Measurements from ENCODE around the gene DISP1.
"Not testable (repeated sequence)": the region's sequence is repeated elsewhere in the genome, so short reads cannot be mapped to it uniquely, and the experiment has no call there.

The DISP1 gene

DNA sequence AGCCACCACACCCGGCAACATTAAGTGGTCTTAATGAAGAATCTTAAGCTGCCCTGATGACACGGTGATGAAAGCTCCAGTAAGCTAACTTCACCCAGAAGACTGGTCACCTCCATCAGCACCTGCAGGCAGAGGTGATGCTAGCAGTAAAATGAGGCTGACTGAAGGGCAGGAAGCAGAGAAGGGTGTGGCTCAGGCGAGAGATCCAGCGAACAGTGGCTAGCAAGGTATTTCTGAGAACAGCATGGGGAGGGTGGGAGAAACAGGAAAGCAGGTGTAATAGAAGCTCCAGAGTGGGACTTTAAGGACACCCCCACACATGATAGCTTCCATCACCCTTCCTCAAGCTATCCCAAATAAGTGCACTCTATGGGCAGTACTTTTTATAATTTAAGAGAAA is 15.9 kb upstream of the DISP1 start:
- no peak for DNase-seq

DNA sequence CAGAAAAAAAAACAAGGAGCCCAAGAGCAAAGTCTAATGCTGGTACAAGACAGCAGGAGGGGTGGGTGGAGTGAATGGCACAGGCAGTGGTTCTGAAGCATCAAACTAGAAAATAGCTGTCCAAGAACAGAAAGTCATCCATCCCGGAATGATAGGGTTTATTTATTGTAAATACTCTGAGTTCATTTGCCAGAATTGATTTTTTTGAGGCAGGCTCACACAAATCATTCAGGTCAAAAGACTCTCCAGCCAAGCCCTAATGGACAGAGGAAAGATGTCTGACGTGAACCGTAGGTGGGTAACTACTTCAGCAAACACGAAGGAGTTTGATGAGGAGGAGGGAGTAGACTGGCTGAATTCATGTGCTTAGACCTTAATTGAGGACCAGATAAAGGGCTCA is 13.8 kb upstream of the DISP1 start:
- no peak for DNase-seq

DNA sequence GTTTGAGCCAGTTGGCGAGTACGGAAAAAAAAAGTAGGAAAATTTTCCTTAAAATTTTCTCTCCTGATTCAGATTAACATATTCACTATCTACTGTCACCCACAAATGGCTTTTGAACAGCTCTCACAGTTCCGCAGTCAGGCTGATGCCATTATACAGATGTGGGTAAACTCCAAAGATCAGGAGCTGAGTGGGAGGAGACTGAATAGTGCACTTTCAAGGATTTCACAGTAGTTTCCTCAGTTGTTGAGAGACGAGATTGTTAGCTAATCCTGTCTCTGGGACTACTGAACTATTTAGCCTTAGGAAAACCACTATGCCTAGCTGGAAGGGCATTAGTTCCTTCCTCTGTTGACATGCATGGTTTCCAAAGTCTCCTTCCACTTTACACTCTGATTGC is 3.2 kb upstream of the DISP1 start:
- no peak for DNase-seq

DNA sequence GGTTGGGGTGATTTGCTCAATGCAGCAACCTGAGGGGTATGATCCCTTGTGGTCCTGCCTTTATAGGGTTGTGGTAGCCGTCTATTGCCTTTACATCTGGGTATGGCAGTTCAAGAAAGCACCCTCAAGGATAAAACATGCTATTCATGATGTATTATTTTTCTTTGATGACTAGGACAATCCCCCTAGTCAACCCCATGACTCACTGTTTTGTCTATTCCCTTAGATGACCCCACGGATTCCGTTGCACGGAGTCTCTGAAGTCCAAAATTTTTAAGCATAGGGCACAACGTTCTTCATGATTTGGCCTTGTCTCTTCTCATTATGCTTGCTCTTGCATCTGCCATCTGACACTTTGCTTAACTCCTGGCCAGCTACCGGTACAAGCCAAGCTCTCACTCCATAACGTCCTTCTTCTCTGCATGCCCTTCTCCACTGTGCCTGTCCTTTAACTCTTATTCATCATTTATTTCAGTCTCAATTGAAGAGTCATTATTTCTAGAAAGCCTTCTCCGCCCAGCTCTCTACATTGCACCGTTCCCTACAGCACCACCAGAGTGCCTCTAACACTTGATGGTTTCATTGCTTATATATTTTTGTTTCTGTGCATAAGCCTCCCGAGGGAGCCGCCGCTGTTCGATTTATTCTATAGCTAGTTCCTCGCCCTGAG is 838 bp upstream of the DISP1 start:
- DNase-seq: no peak

- DNase-seq: no peak
Observed at GRCh38 chr1:222815440-222815765, 564 bp downstream of the DISP1 start.

DNA sequence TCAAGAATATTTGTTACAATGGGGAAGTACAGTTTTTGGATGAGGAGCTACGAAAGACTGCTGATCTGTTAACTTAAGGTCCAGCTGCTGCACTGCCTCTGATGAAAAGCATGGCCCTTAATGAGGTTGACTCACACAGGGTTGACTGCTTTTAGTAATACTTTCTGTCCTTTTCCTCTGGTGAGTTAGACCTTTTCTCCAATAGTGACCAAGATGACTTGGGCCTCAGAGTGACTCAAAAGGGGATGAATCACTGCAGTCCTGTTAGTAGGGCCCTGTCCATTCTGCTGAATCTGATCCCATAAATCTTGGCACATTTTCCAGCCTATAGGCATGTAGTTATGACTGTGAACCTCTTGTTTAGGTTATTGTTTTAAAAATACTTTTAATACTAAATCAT is 2.7 kb downstream of the DISP1 start:
- DNase-seq: no peak

DNA sequence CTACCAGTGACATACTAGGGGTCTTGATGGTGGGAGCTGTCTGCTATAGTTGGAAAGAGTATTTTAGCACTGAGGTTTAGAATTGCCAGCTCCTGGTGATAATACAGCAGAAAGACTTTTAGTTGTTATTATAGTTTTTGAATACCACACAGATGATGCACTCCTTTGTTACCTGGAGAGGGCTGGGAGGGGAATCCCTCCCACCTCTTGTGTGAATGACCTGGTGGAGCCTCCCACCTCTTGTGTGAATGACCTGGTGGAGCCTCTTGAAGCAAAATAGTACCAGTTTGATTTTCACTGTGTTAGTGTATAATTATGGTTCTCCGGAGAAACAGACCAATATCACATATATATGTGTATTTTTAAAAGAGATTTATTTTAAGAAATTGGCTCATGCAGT is 3.3 kb downstream of the DISP1 start:
- no peak for DNase-seq

DNA sequence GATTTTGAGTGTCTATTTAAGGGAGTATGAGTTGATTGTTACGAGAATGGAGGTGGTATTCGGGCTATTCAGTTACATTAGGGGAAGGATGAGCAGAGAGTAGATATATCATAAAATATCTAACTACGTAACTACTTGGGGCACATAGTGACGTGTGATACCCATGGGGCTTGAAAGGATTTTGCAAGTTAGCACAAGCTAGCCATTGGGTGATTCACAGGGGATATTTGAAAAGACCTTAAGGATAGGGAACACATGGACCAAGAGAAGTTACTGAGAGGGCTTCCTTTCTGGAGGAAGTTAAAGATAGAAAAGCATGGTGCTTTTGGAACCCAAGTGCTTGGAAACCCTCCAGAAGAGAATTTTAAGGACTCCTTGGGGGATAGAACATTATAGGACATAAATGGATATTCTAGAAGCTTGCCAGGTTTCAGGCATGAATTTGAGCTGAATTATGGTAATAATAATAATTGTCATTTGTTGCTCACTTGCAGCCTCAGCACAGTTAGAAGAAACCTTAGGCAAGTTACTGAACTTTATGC is 5.4 kb downstream of the DISP1 start:
- DNase-seq: no peak

DNA sequence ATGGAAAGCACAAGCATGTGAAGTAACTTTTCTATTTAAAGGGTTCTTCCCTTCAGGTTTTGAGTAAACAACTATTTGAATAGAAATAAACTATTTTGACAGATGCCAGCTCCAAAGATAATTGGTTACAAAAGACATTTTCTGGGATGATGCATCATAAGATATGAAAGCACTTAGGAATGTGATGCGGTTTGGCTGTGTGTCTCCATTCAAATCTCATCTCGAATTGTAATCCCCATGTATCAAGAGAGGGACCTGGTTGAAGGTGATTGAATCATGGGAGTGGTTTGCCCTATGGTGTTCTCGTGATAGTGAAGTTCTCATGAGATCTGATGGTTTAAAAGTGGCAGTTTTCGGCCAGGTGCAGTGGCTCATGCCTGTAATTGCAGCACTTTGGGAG is 6.4 kb downstream of the DISP1 start:
- no peak for DNase-seq

- no peak for DNase-seq
Observed at GRCh38 chr1:222823695-222824094, 8.9 kb downstream of the DISP1 start.

DNA sequence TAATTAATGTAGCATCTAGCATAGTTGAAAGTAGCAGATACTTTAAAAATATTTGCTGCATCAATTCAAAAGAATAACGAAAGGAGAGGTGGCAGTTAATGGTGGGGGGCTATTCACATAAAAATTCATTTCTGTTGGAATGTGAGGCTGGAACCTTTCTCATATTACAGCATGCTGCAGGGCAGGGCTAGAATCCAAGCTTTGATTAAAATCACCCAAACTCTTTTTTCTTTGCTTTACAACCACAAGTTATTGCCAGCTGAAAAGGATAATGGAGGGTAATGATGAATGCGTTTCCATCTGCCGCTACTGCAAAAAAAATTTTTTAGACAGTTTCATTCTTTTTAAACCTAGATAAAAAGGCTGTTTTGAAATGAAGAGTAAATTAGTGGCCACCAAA is 9.8 kb downstream of the DISP1 start:
- DNase-seq: no peak

DNA sequence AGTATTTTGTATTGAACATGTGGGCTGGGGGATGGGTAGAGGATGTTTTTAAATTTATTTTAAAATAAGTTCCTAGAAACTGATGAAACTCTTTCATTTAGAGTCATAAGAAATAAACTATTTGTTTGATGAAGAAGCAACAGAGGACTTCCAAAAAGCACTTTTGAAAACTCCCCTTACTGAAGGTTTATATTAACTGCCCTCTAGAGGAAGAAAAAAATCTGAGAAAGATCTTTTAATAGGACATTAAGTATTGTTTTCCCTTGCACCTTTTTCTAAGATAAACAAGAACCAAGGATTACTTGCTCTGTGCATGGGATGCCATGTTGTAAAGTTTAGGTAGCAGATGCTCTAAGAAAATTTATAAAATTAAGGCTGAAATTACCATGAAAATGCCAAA is 14.1 kb downstream of the DISP1 start:
- no peak for DNase-seq

DNA sequence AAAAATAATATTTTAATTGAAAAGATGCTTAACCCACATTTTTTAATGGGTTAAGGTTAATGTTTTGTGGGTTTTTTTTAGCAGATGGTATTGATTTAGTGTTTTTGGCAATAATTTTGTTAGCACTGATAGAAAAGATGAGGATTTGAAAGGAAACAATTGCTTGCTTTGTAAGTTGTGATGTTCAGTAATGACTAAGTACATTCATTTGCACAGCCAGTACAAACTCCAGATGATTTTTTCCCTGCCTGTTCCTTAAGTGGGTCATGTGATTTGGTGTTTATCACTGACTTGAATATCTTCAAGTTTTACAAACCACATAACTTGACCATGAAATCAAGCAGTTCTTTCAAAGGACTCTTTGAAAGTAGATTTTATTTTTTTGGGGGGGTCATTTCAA is 15.0 kb downstream of the DISP1 start:
- no peak for DNase-seq

- DNase-seq: no peak
Observed at GRCh38 chr1:222833356-222833876, 18.6 kb downstream of the DISP1 start.

DNA sequence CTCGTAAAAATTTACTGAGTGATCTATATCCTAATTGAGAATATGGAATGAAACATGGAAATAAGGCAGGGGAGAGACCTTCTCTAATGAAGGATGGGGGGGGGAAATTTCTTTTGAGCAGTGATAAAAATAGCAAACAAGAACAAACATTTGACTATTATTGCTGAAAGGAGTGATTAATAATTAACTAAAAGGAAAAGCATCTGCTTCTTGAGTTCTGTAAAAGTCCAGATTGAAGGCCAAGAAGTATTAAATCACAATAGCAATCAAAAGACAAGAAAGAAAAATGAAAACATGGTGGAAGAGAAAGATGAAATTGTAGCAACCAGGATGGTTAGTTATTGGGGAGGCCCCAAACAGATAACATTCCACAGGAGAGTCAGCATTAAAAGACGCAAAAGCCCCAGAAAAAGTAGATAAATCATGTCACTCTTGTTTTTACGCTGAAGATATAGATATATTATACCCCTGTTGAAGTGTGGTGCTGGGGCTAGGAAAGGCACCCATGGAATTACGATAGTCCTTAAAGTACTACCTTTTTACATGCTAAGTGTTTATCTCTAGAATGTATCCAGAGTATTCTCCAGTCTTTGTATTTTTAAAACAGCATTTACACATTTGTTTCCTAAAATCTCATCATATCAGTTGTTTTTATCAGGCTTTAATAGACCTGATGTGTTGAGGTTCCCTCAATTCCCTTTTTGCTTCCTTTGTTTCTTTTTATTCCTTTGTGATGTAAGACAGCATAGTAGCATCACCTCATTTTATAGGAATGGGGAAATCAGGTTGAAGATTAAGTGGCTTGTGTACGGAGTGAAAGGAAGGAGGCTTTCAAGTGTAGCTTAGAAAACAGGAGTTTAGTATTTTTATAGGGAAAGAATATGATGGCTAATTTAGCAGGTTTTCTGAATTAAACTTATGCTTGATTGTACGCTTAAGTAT is 28.9 kb downstream of the DISP1 start:
- DNase-seq: no peak

DNA sequence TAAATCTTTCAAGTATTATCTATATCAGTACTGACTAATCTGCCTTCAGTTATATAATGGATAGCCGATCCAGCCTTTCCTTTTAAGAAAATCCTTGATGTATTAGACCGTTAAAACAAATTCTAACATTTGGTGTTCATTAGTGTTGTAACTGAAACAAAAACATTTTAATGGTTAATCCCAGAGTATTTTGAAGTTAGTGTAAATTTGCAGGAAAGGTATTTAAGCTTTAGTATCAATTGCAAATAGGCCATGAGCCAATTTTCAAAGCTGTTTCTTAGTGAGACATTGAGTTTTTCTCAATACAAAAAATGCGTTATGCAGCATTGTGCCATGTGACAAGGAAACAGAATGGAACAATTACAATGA is 29.6 kb downstream of the DISP1 start:
- no peak for DNase-seq

DNA sequence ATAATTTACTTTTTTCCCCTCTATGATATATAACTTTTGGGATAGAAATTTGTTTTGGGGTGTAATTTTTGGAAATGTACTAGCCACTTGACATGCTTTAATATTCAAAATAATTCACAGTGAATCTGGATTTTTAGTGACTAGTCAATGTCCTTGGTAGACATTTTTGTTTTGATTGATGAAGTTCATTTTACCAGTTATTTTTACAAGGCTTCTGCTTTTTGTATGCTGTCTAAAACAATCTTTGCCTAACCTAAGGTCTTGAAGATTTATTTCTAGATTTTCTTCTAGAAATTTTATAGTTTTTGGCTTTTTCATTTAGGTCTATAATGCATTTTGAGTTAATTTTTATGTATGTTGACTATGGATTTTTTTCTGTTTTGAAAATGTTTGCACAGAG is 30.9 kb downstream of the DISP1 start:
- DNase-seq: no peak

DNA sequence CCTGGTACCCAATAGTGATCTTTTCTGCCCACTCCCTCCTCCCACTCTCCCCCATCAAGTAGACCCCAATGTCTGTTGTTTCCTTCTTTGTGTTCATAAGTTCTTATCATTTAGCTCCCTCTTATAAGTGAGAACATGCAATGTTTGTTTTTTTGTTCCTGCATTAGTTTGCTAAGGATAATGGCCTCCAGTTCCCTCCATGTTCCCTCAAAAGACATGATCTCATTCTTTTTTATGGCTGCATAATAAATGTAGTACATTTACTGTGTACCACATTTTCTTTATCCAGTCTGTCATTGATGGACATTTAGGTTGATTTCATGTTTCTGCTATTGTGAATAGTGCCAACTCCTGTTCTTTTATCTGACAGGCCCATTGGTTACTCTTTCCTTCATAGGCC is 35.7 kb downstream of the DISP1 start:
- DNase-seq: not testable (repeated sequence)

DNA sequence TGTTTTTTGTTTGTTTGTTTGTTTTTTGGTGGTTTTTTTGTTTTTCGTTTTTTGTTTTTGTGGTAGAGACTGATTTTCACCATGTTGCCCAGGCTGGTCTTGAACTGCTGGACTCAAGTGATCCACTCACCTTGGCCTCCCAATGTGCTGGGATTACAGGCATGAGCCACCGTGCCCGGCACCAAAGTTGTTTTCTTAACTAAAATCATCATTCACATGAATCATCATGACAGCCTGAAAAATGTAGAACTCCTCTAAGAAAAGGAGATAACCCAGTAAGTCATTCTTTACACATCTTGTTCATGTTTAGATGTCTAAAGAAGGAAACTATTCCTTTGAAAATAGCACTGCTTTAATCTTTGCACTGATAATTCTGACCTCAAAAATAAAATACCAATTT is 37.5 kb downstream of the DISP1 start:
- DNase-seq: no peak

- DNase-seq: no peak
Observed at GRCh38 chr1:222861062-222861461, 46.2 kb downstream of the DISP1 start.
